Kidney (tissue), 14 donors: Measurements from ENCODE around the gene DPP6. TPM values are rescaled to one million over a fixed set of nuclear protein-coding genes. Genes with fewer than 3 reads are reported as not detected.

Experiments used
- DNase-seq, 5 donors: peaks; one replicate each; pipeline ENCODE4 v3.0.0-alpha.2; 2013 to 2020
- FAIRE-seq: peaks from 2 replicates; lab custom pipeline; 2012; peaks lifted over from hg19 to GRCh38; lab: Jason Lieb, UNC
- H3K27ac ChIP-seq, 2 donors: one replicate each; pipeline ENCODE4 v1.7.0; 2013; ENCODE audit warnings: low read depth in 2 of 2, low read length in 2 of 2, inconsistent platforms in 1 of 2
- H3K27me3 ChIP-seq: one replicate; pipeline ENCODE4 v1.7.1; 2013; ENCODE audit warnings: low read length, inconsistent platforms; ENCODE audit not compliant: control insufficient read depth, insufficient read depth
- H3K36me3 ChIP-seq, 3 donors: one replicate each; pipeline versions ENCODE4 v1.7.0 to v1.7.1; 2013; ENCODE audit warnings: low read length in 3 of 3, control low read depth in 1 of 3, inconsistent platforms in 1 of 3; ENCODE audit not compliant: insufficient read depth in 3 of 3, control insufficient read depth in 2 of 3
- H3K4me1 ChIP-seq, 3 donors: one replicate each; pipeline versions ENCODE4 v1.7.0 to v1.7.1; 2013; ENCODE audit warnings: low read length in 3 of 3, inconsistent platforms in 1 of 3, low read depth in 1 of 3; ENCODE audit not compliant: control insufficient read depth in 2 of 3, insufficient read depth in 2 of 3
- H3K4me3 ChIP-seq, 3 donors: one replicate each; pipeline versions ENCODE4 v1.7.0 to v1.8.1; 2013; ENCODE audit warnings: low read length in 3 of 3, control low read depth in 1 of 3, inconsistent platforms in 1 of 3
- H3K9ac ChIP-seq, 3 donors: one replicate each; pipeline versions ENCODE4 v1.7.0 to v1.7.1; 2013; ENCODE audit warnings: low read length in 3 of 3, control low read depth in 1 of 3, inconsistent platforms in 1 of 3
- H3K9me3 ChIP-seq, 3 donors: one replicate each; pipeline versions ENCODE4 v1.7.0 to v1.7.1; 2013; ENCODE audit warnings: low read length in 3 of 3, control low read depth in 1 of 3, inconsistent platforms in 1 of 3; ENCODE audit not compliant: control insufficient read depth in 2 of 3, insufficient read depth in 1 of 3
- intact Hi-C: fragments of 100-400 bp; cut with DNase I; formaldehyde crosslinking; loops from one replicate; pipeline ENCODE4 v1.11.1; 2022
- polyA plus RNA-seq: library from polyadenylated mRNA; stranded (reverse); fragments of 350-450 nt; fragmentation: Illumina TruSeq; extraction: RNeasy Lipid Tissue Mini Kit (QIAGEN cat#74804); gene quantifications from one replicate; pipeline ENCODE4 v1.2.3, GENCODE V29; 2014; ENCODE audit warnings: low read depth, low replicate concordance; ENCODE audit not compliant: insufficient read depth
- total RNA-seq: library from RNA; stranded (reverse); fragmentation: NEBNext Ultra II Directional; extraction: Animal tissue kit (Norgen Biotek cat#: 25700); gene quantifications from one replicate; pipeline ENCODE4 v1.2.1, GENCODE V29; 2021
- TF ChIP-seq, protein P1 (sequence below): IDR thresholded peaks from 3 replicates; pipeline ENCODE4 v1.5.1; 2012; ENCODE audit warnings: mild to moderate bottlenecking, moderate library complexity, borderline replicate concordance; ENCODE audit not compliant: insufficient read depth; ENCODE audit errors: extremely low read depth
- donor health status: control.
- donor health status: control.
- donor health status: control.
- donor health status: control.
- donor health status: control.
- donor health status: DM: yes; HTN: yes; CAD: no.
- donor health status: Normal renal cell carcinoma (clear cell type).

The DPP6 gene
- total and polyA plus RNA-seq, 2 donors from 2014 or later, result 1.8 to 6.9 TPM

DNA sequence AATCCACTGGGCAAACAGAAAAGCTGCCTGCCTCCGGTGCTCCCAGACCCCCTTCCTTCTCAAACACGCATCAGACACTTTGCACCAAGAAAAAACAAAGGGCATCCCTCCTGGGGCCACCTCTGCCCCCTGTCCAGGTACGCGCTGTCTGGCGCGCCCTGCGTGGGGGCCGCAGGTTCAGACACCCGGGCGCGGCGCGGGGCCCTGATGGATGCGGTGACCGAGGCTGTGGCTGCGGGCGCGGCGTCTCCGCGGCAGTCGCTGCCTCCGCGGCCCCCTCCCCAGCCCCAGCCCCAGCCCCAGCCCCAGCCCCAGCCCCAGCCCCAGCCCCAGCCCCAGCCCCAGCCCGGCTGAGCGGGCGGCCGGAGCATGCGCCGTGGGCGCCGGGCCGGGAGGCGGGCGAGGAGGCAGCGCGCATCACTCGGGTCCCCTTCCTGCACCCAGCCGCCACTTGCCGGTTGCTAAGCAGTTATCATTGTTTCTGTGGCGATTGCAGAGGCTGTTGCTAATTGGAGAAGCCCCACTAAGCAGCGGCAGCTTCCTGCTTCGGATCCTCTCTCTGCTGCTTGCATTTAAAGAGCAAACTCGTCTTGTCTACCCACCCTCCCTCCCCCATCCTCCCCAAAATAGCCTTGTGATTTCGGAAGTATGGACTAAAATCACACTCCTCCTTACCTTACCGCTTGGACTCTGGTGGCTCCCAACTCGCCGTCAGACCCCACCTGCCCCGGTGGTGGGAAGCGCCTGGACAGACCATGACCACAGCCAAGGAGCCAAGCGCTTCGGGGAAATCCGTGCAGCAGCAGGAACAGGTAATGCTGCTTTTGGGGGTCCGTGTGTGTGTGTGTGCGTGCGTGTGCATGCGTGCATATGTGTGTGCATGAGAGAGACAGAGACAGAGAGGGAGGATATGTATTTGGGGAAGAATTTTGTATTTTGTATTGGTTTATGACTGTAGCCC, 252.8 kb downstream of the DPP6 start:
- TF ChIP-seq, protein P1, sequence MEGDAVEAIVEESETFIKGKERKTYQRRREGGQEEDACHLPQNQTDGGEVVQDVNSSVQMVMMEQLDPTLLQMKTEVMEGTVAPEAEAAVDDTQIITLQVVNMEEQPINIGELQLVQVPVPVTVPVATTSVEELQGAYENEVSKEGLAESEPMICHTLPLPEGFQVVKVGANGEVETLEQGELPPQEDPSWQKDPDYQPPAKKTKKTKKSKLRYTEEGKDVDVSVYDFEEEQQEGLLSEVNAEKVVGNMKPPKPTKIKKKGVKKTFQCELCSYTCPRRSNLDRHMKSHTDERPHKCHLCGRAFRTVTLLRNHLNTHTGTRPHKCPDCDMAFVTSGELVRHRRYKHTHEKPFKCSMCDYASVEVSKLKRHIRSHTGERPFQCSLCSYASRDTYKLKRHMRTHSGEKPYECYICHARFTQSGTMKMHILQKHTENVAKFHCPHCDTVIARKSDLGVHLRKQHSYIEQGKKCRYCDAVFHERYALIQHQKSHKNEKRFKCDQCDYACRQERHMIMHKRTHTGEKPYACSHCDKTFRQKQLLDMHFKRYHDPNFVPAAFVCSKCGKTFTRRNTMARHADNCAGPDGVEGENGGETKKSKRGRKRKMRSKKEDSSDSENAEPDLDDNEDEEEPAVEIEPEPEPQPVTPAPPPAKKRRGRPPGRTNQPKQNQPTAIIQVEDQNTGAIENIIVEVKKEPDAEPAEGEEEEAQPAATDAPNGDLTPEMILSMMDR, result no peak
- no peak for FAIRE-seq
- H3K36me3 ChIP-seq, result no peaks in the 10 kb centered on the region
- H3K4me1 ChIP-seq, result no peaks in the 10 kb centered on the region
- peak in 4 of 5 donors; percentile 44 to 70 (median 48) for DNase-seq
- no peaks in the 10 kb centered on the region for H3K9me3 ChIP-seq
- H3K4me3 ChIP-seq, result no peak overlapping the region
- H3K27ac ChIP-seq, result no peak overlapping the region
- intact Hi-C loops, result no loop called here
- H3K27me3 ChIP-seq, result no peaks in the 10 kb centered on the region
- no peak overlapping the region for H3K9ac ChIP-seq

DNA sequence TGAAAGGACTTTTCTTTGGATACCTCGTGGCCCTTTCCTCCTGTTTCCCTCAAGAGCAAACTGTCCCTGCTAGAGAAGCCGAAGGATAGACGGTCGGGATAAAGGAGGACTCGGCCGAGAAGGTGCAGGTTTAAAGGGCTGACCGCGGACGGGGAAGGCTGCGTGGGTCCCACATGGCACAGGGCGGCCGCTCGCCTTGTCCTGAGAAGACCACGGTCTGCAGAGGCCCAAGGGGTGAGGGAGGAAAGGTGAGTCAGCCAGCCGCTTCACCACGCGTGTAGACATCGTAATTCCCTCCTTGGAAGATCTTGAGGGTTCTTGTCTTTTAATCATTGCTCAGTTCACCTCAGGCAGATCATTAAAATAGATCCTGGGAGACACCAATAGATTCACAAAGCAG, 253.8 kb downstream of the DPP6 start:
- Histone ChIP-seq H3K27me3 (no peaks in the 10 kb centered on the region), H3K4me1 (no peaks in the 10 kb centered on the region), H3K4me3 (no peak overlapping the region), H3K9ac (no peak overlapping the region), H3K27ac (no peak overlapping the region), H3K9me3 (no peaks in the 10 kb centered on the region), H3K36me3 (no peaks in the 10 kb centered on the region)
- TF ChIP-seq, protein P1, result no peak
- intact Hi-C loops, result no loop called here
- DNase-seq, result no peak
- FAIRE-seq, result no peak

DNA sequence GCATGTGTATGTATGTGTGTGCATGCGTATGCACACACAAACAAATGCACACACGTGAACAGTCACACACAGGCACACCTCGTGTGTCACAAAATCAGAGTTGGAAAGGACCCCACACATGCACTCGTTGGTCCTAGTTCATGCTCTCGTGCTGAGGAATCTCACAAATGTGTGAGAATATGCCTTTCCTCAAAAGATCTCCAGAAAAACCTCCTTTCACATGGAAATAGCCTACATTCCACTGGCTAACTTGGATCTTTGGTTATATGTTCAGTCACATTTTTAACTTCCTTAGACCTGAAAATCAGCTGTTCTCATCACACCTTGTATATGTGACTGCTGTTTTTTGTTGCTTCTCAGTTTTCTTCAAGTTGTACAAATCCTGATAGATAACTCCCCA, 256.7 kb downstream of the DPP6 start:
- DNase-seq (no peak), FAIRE-seq (no peak)
- no peaks in the 10 kb centered on the region for H3K9me3 ChIP-seq
- intact Hi-C loops, result no loop called here
- no peak overlapping the region for H3K27ac ChIP-seq
- no peak overlapping the region for H3K4me3 ChIP-seq
- TF ChIP-seq, protein P1, result no peak
- no peak overlapping the region for H3K9ac ChIP-seq
- no peaks in the 10 kb centered on the region for H3K4me1 ChIP-seq
- no peaks in the 10 kb centered on the region for H3K27me3 ChIP-seq
- no peaks in the 10 kb centered on the region for H3K36me3 ChIP-seq
